HEK293T (cell line): ENCODE data around the gene DOCK9.

Experiments used
- CTCF ChIA-PET: fragments of 350-600 bp; formaldehyde crosslinking; extraction: SDS; loops from one replicate; lab custom pipeline; 2021; ENCODE audit warnings: antibody characterized with exemption, inconsistent platforms; lab: Yijun Ruan, JAX
- POLR2A ChIA-PET: fragments of 350-600 bp; formaldehyde crosslinking; extraction: SDS; loops from one replicate; lab custom pipeline; 2020; ENCODE audit warnings: antibody characterized with exemption, inconsistent platforms; lab: Yijun Ruan, JAX
- DNase-seq: peaks from one replicate; pipeline ENCODE4 v3.0.0; 2012; ENCODE audit warnings: mixed read lengths; ENCODE audit errors: extremely low spot score
- ARNT ChIP-seq: fragments of 450-650 bp; IDR thresholded peaks from 2 replicates; pipeline ENCODE4 v1.6.1; 2017; ENCODE audit warnings: mild to moderate bottlenecking
- BHLHE40 ChIP-seq: fragments of 450-650 bp; IDR thresholded peaks from 2 replicates; pipeline ENCODE4 v1.6.1; 2016; ENCODE audit warnings: mild to moderate bottlenecking, moderate library complexity, borderline replicate concordance
- CTBP1 ChIP-seq: fragments of 450-650 bp; IDR thresholded peaks from 2 replicates; pipeline ENCODE4 v1.6.1; 2016; ENCODE audit warnings: borderline replicate concordance
- ELF4 ChIP-seq: fragments of 450-650 bp; IDR thresholded peaks from 2 replicates; pipeline ENCODE4 v1.6.1; 2017; ENCODE audit warnings: antibody characterized with exemption
- FOXA1 ChIP-seq: fragments of 450-650 bp; IDR thresholded peaks from 2 replicates; pipeline ENCODE4 v1.6.1; 2016; ENCODE audit warnings: mild to moderate bottlenecking
- FOXK2 ChIP-seq: fragments of 450-650 bp; IDR thresholded peaks from 2 replicates; pipeline ENCODE4 v1.6.1; 2016; ENCODE audit warnings: mild to moderate bottlenecking
- FOXM1 ChIP-seq: fragments of 450-650 bp; IDR thresholded peaks from 2 replicates; pipeline ENCODE4 v1.6.1; 2017; ENCODE audit warnings: mild to moderate bottlenecking, borderline replicate concordance
- HDGF ChIP-seq: fragments of 450-650 bp; IDR thresholded peaks from 2 replicates; pipeline ENCODE4 v1.6.1; 2017; ENCODE audit warnings: antibody characterized with exemption, borderline replicate concordance
- L3MBTL2 ChIP-seq: fragments of 450-650 bp; conservative IDR thresholded peaks from 2 replicates; pipeline ENCODE4 v1.6.1; 2016; ENCODE audit warnings: mild to moderate bottlenecking
- LEF1 ChIP-seq: fragments of 450-650 bp; IDR thresholded peaks from 2 replicates; pipeline ENCODE4 v1.6.1; 2017; ENCODE audit warnings: mild to moderate bottlenecking, borderline replicate concordance
- NFRKB ChIP-seq: fragments of 450-650 bp; IDR thresholded peaks from 2 replicates; pipeline ENCODE4 v1.6.1; 2016; ENCODE audit warnings: mild to moderate bottlenecking, moderate library complexity
- SP1 ChIP-seq: fragments of 450-650 bp; IDR thresholded peaks from 2 replicates; pipeline ENCODE4 v1.6.1; 2017
- SUZ12 ChIP-seq: fragments of 450-650 bp; IDR thresholded peaks from 2 replicates; pipeline ENCODE4 v1.6.1; 2016; ENCODE audit warnings: mild to moderate bottlenecking
- TARDBP ChIP-seq: fragments of 450-650 bp; IDR thresholded peaks from 2 replicates; pipeline ENCODE4 v1.6.1; 2016
- ZNF384 ChIP-seq: fragments of 450-650 bp; IDR thresholded peaks from 2 replicates; pipeline ENCODE4 v1.6.1; 2016
- TF ChIP-seq, protein P1 (sequence below): fragments of 450-650 bp; IDR thresholded peaks from 2 replicates; pipeline ENCODE4 v1.6.1; 2016

DOCK9 gene

DNA sequence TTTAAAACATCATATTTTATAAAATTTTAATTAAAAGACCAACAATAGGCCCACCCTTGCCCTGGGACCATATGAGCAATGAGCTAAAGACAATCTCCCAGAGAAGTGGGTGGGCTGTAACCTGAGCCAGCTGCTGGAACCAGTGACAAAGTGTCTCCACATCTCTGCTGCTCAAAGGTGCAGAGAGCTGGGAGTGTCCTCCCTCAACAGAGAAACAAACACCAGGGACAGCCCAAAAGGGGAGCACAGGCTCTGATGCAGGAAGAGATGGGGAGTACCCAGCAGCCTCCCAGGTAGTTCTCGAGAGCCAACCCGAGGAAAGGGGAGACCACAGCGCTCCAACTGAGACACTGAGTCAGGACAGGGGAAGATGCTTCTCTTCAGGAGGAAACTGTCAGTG lies 39.1 kb downstream of the DOCK9 start:
- POLR2A ChIA-PET = no interaction called here
- CTCF ChIA-PET = interaction anchor here (0.6 kb wide), 1 partner anchor 310 kb away, joined by 5 read pairs; no protein-coding TSS in a partner anchor
- DNase-seq = no peak
- no peak for TF ChIP-seq BHLHE40
- TF ChIP-seq HDGF = no peak
- TF ChIP-seq LEF1 = no peak
- TF ChIP-seq SUZ12 = no peak
- TF ChIP-seq L3MBTL2 = no peak
- no peak for TF ChIP-seq TARDBP
- TF ChIP-seq ELF4 = no peak
- TF ChIP-seq ARNT = no peak
- TF ChIP-seq CTBP1 = no peak
- no peak for TF ChIP-seq FOXK2
- TF ChIP-seq, protein P1, sequence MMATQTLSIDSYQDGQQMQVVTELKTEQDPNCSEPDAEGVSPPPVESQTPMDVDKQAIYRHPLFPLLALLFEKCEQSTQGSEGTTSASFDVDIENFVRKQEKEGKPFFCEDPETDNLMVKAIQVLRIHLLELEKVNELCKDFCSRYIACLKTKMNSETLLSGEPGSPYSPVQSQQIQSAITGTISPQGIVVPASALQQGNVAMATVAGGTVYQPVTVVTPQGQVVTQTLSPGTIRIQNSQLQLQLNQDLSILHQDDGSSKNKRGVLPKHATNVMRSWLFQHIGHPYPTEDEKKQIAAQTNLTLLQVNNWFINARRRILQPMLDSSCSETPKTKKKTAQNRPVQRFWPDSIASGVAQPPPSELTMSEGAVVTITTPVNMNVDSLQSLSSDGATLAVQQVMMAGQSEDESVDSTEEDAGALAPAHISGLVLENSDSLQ = no peak
- TF ChIP-seq NFRKB = no peak
- TF ChIP-seq SP1 = no peak
- TF ChIP-seq FOXM1 = no peak
- no peak for TF ChIP-seq FOXA1
- no peak for TF ChIP-seq ZNF384

DNA sequence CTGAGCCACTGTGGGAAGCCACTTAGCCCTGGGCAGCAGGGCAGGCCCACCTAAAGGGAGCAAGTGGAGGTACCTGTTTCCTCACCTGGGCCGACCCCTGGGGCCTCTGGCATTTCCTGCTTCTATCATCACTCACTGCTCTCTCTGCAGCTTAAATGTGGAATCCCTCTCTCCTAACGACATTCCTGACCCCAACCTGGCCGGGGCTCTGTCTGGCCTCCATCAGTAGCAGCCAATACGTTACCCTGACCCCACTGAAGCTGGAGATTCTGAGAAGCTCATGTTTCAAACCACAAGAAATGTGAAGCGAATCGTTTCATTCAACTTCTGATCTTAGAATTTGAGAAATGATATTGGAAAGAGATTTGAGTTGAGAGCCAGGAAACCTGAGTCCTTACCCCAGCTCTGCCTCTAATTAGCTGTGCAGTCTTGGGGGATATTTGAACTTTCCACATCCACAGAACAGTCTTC lies 39.9 kb downstream of the DOCK9 start:
- no peak for DNase-seq
- no peak for TF ChIP-seq BHLHE40
- TF ChIP-seq L3MBTL2 = no peak
- TF ChIP-seq NFRKB = no peak
- TF ChIP-seq ELF4 = no peak
- no peak for TF ChIP-seq FOXK2
- TF ChIP-seq TARDBP = no peak
- TF ChIP-seq LEF1 = no peak
- TF ChIP-seq, protein P1 = no peak
- TF ChIP-seq ZNF384 = no peak
- no peak for TF ChIP-seq FOXA1
- ChIA-PET CTCF (no interaction called here), POLR2A (no interaction called here)

DNA sequence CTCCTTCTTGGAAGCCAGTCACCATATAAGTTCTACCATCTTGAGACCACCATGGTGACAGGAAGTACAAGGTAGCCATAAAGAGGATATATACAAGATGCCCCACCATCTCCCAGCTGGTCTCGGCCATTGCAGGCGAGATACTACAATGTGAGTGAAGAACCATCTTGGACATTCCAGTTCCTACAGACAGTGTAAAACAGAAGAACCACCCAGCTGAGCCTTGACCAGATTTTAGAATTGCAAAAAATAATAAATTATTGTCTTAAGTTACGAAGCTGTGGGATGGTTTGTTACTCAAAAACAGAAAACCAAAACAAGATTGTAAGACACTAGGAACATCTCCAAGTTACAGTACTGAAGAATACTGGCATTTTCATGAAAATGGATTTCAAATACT lies 43.6 kb downstream of the DOCK9 start:
- ChIA-PET CTCF (no interaction called here), POLR2A (no interaction called here)
- DNase-seq = no peak
- TF ChIP-seq BHLHE40 = no peak
- TF ChIP-seq FOXM1 = no peak
- TF ChIP-seq L3MBTL2 = no peak
- no peak for TF ChIP-seq FOXA1
- no peak for TF ChIP-seq FOXK2
- TF ChIP-seq HDGF = no peak
- no peak for TF ChIP-seq SP1
- TF ChIP-seq, protein P1 = no peak
- TF ChIP-seq TARDBP = no peak
- no peak for TF ChIP-seq ZNF384
- no peak for TF ChIP-seq ELF4
- no peak for TF ChIP-seq NFRKB
- TF ChIP-seq ARNT = no peak
- no peak for TF ChIP-seq SUZ12
- no peak for TF ChIP-seq CTBP1
- no peak for TF ChIP-seq LEF1

DNA sequence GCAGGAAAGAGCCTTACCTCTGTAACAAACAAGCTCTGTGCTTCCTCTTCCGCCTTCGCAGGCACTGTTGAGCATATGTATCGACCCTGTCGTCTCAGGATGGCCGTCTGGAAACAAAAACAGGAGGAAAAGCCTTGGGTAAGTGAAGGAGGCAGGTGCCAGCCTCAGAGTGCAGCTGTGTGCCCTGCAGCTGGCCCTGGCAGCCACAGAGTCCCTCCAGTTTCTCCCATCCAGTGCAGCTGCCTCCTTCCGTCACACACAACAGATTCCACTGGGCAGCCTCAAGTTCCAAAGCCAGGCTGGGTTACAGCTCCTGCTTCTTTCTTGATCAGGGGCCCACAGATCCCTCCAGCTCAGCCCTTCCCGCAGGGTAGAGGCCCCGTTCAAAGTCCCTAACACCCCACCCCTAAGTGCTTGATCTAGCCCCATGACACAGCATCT lies 47.7 kb downstream of the DOCK9 start:
- POLR2A ChIA-PET = no interaction called here
- CTCF ChIA-PET = interaction anchor here (0.5 kb wide), 1 partner anchor 90 kb away, joined by 3 read pairs; no protein-coding TSS in a partner anchor

More for the DNA sequence above, 47.7 kb downstream of the DOCK9 start:
- TF ChIP-seq L3MBTL2 = no peak
- no peak for TF ChIP-seq FOXA1
- TF ChIP-seq, protein P1 = no peak
- no peak for TF ChIP-seq ARNT
- TF ChIP-seq SUZ12 = no peak
- TF ChIP-seq BHLHE40 = no peak
- no peak for TF ChIP-seq FOXK2
- TF ChIP-seq NFRKB = no peak
- no peak for TF ChIP-seq ZNF384
- no peak for TF ChIP-seq CTBP1
- TF ChIP-seq ELF4 = no peak
- no peak for TF ChIP-seq HDGF
- no peak for TF ChIP-seq LEF1
- TF ChIP-seq SP1 = no peak
- TF ChIP-seq FOXM1 = no peak
- no peak for DNase-seq
